Fibroblast of the aortic adventitia (primary cell): ENCODE data around the gene PGA3. TPM values are rescaled to one million over a fixed set of nuclear protein-coding genes. Genes with fewer than 3 reads are reported as not detected.
A peak's percentile ranks its signal among the peaks of the same experiment; 100 is the strongest.

ENCODE experiments used
- DNase-seq: peaks from one replicate; pipeline ENCODE4 v3.0.0-alpha.2; 2010; ENCODE audit warnings: low read depth
- H3K4me3 ChIP-seq: 2 replicates; pipeline ENCODE4 v1.5.1; 2011; ENCODE audit warnings: low read depth, mild to moderate bottlenecking, control low read depth, low read length, moderate library complexity
- total RNA-seq: library from RNA; depleted of rRNA; stranded (reverse); fragments of >200 nt; gene quantifications from 2 replicates; pipeline ENCODE4 v1.2.3, GENCODE V29; 2012; ENCODE audit warnings: low replicate concordance
- TF ChIP-seq, protein P1 (sequence below): IDR thresholded peaks from 2 replicates; pipeline ENCODE4 v1.5.1; 2011; ENCODE audit warnings: mild to moderate bottlenecking, low read length, control low read depth, inconsistent platforms; ENCODE audit not compliant: insufficient read depth

The PGA3 gene
- total RNA-seq, 1 donor = 0.18 TPM

DNA sequence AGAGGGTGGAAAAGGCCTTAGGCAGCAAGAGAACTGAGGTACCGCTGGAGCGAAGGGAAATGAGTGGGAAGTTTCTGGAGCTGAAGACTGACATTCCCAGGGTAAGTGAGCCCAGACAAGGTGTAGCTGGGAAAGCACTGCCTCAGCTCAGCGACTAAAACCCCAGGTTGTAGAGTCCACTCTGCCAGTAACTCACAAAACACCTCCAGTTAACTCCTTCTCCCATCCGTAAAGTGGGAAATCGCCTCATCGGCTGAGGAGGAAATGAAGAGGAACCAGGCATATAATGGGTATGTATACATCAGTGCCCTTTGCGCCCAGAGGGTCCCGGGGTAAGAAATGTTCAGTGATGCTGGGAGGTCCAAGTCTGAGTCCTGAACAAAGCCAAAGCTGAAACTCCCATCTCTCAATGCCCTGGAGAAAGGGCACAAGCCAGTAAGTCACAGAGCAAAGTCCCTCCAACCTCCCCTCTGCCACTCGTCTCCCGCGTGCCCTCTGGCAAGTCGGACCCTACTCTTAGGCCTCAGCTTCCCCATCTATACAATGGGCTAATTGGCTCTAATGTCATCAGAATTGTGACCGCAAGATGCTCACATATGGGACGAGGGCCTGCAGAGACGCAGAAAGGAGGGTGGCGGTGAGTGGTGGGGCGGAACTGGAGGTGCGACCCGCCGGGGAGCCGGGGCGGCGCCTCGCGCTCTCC lies 42.7 kb upstream of the PGA3 start:
- TF ChIP-seq, protein P1, sequence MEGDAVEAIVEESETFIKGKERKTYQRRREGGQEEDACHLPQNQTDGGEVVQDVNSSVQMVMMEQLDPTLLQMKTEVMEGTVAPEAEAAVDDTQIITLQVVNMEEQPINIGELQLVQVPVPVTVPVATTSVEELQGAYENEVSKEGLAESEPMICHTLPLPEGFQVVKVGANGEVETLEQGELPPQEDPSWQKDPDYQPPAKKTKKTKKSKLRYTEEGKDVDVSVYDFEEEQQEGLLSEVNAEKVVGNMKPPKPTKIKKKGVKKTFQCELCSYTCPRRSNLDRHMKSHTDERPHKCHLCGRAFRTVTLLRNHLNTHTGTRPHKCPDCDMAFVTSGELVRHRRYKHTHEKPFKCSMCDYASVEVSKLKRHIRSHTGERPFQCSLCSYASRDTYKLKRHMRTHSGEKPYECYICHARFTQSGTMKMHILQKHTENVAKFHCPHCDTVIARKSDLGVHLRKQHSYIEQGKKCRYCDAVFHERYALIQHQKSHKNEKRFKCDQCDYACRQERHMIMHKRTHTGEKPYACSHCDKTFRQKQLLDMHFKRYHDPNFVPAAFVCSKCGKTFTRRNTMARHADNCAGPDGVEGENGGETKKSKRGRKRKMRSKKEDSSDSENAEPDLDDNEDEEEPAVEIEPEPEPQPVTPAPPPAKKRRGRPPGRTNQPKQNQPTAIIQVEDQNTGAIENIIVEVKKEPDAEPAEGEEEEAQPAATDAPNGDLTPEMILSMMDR = no peak

GRCh38 chr11:61161190-61162091 lies 41.9 kb upstream of the PGA3 start, which contains the start of gene VPS37C:
Gene VPS37C, minus strand, starts transcription at chr11:61161426. Its CDS starts 22,597 bp downstream, at chr11:61138829.
- peak; percentile 82 for DNase-seq
- peak within 1 kb of the TSS; percentile 74 for H3K4me3 ChIP-seq
- TF ChIP-seq, protein P1 = no peak

More for the DNA sequence above, 42.7 kb upstream of the PGA3 start:
- peak; percentile 30 for DNase-seq
- peak overlapping the region; percentile 74 for H3K4me3 ChIP-seq

DNA sequence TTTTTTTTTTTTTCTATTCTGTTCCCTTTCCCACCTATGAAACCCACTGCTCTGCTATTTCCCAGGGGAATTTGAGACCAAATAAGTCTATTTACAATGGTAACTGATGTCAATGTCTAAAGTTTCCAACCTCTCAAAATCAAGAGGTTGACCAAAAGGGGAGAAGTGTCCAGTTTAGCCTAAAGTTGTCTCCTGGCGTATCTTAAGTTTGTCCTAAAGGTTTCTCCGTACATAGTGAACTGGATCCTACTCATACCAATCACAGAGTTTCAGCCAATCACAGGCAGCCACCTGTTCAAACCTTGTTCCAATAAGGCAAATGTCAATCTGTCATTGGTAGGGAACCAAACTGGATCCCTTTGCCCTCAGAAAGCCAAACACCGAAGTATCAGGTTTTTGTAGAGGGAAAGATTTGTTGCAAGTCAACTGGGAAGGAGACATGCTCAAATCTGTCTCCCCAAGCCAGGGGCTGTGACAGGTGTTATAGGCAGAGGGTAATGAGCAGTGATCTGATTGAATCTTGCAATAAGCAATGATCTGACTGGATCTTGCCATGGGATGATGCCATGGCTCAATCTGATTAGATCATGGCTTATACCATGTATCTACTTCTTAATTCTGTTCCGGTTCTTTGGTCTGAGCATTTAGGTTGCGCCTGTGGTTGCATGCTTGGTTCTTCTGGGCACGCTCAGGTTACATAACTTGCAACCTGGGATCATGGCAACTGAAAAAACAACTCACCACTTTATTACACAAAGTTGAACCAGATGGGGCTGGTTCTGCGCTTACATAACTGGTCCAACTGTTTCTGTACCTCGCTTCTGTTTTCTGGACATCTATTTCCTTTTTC lies 41.0 kb upstream of the PGA3 start:
- peak; percentile 51 for DNase-seq
- H3K4me3 ChIP-seq = peak overlapping the region; percentile 74
- TF ChIP-seq, protein P1 = no peak

DNA sequence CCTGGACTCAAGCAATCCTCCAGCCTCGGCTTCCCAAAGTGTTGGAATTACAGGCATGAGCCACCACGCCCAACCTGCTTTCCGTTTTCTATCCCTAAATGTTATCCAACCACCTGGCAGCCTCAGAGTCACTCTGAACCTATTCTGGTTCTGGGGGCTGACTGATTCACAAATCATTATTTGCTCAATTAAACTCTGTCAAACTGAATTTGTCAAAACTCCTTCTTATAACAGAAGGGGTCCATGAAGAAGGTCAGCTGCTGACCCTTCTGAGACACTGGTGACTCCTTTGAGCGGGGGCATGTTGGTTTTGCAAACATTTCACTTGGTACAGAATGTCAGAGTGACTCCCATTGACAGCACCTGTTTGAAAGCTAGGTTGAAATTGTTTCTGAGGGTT lies 40.3 kb upstream of the PGA3 start:
- no peak for DNase-seq
- TF ChIP-seq, protein P1 = no peak
- no peak overlapping the region for H3K4me3 ChIP-seq

DNA sequence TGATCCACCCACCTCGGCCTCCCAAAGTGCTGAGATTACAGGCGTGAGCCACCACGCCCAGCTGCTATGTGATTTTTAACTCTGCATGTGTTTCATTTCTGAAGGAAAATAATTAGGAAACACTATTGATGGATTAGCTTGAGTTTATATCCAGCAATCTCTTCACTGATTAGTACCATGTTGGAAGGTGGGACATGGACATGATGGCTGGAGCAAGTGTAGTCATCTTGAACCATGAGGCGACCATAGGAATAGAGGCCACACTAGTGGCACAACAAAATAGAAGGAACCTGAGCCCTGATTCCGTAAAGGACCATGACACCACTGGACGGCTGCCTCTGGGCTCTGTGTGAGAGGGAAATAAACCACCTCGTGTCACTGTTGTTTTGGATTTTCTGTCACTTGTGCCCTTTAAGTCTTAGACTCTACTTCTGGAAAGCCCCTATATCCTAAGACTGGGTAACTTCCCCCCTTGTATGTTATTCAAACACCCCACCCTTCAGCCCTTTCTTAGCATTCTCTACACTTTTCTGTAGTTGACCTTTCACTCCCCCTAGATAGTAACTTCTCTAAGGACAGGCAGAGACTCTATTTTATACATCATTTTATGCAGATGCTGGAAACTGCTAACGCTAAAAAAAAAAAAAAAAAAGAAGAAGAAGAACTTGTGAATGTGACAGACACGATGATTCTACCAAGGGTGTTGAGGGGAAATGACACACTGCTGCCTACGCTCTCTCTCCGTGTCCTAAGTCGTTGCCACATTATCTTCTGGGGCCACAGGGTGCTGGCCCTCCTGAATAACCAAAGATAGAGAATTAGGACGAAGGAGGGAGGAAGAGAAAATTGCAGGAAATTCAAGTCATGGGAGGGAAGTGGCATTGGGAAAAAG lies 39.4 kb upstream of the PGA3 start:
- TF ChIP-seq, protein P1 = no peak
- H3K4me3 ChIP-seq = no peak overlapping the region
- DNase-seq = no peak
